ENCODE results near the gene CSMD2.

DNA sequence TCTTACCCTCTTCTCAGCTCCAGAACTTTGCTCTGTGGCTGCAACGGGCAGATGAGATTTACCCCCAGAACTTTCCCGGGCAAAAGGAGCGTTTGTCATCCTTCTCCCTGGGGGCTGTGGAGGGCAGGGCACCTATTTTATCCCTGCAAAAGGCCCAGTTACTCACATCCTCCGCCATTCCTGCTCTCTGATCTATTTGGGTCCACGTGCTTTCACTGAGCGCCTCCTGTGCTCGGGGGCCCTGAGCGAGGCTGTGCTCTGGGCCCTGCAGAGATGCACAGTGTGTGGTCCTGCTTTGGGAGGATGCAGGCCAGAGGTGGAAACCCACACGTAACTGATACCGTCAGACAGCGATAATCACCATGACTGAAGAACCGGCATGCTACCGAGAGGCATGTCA lies 2.4 kb upstream of the CSMD2 start:
- TF ChIP-seq CTBP1 (IDR thresholded peaks at IDR 0.05; ENCODE audit: borderline replicate concordance) (no peak), HDGF (IDR thresholded peaks at IDR 0.05; ENCODE audit: borderline replicate concordance) (no peak)

Data from HEK293T (cell line).